Stimulated activated CD4-positive, alpha-beta T cell treated with anti-CD3 and anti-CD28 coated beads, TNF-alpha, amount 100 ng/mL, for 24 hours (primary cell): ENCODE data around the gene TBC1D9B.
"Not testable (repeated sequence)": the region's sequence is repeated elsewhere in the genome, so short reads cannot be mapped to it uniquely, and the experiment has no call there.

ENCODE experiments used
- DNase-seq, 3 experiments: peaks; one replicate each; pipeline ENCODE4 v3.0.0-alpha.2; 2020; ENCODE audit warnings: low read depth in 3 of 3

Gene TBC1D9B

DNA sequence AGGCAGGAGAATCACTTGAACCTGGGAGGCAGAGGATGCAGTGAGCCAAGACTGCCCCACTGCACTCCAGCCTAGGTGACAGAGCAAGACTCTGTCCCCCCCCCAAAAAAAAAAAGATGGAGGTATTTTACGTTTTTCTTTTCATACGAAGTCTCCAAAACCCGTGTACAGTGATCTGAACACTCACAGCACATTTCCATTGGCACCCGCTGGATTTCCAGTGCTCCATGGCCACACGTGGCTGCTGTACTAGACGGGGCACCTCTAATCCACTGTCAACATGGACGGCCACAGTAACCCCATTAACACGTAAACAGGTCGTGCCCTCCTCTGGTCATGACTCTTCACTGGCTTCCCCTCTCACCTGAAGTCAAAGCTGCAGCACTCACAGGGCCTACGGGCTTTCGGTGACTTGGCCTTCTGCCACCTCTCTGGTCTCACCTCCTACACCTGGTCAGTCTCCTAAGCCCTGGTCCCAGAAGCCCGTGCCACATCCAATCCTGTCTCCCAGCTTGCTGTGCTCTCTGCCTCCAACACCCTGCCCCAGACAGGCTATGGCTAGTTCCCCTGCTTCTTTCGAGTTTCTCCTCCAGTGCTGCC, 22.1 kb downstream of the TBC1D9B start:
- DNase-seq: no peak

DNA sequence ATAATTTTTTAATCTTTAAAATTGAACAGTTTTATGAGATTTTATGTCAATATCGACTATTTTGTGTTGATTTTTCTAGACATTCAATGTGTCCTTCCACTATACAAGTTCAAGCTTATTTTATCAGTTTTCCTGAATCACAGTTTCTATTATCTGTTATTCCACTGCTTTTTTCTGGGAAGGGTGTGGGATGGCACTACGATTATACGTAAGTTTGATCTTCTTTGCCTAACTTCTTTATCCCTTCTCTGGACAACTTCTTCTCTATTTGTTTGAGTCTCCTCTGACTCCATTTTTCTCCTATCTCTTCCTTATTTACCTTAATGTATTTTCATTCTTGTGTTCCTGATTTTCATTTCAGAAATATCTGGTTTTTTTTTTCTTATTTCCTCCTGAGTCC, 24.5 kb downstream of the TBC1D9B start:
- no peak for DNase-seq

DNA sequence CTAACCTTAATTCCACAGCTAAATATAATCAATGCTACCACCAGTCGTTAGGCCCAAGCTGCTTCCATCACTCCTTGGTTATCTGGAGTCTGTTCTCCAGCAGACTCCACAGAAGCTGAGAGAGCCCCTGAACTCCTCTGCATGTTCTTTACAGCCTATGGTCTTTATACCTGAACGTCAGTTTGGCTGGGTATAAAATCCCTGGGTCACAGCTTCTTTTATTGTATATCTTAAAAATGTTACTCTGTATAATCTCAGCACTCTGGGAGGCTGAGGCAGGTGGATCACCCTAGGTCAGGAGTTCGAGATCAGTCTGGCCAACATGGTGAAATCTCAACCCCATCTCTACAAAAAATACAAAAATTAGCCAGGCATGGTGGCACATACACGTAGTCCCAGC, 25.4 kb downstream of the TBC1D9B start:
- no peak for DNase-seq

DNA sequence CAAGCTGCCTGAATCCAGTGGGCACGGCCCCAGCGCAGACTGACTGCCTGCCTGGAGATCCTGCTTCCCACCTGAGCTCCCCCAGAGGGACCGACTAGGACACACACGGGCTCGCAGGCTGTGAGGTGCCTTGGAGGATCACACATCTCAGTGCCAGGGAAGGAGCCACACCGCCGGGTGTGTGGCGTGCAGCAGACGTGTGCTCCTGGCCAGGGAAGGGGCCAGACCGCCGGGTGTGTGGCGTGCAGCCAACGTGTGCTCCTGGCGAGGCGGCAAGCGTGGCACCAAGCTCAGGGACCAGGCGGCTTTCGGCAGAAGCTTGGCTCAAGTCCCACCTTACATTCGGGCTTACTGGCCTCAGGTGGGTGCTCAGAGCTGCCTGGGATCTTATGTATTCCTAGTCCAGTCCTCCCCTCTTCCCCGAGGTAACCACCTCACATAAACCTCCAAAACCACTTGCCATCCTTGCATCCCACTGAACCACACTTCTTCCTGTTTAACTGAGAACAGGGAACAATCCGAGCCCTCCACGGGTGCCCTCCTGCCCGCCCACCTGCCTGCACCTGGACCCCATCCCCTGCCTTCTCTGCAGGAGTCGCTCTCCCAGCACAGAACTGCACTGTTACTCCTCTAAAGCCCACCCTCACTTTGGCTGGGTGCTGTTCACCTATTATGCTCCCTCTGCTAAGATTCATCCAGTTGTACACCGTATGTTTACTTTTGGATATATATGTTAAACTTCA, 26.7 kb downstream of the TBC1D9B start:
- no peak for DNase-seq

DNA sequence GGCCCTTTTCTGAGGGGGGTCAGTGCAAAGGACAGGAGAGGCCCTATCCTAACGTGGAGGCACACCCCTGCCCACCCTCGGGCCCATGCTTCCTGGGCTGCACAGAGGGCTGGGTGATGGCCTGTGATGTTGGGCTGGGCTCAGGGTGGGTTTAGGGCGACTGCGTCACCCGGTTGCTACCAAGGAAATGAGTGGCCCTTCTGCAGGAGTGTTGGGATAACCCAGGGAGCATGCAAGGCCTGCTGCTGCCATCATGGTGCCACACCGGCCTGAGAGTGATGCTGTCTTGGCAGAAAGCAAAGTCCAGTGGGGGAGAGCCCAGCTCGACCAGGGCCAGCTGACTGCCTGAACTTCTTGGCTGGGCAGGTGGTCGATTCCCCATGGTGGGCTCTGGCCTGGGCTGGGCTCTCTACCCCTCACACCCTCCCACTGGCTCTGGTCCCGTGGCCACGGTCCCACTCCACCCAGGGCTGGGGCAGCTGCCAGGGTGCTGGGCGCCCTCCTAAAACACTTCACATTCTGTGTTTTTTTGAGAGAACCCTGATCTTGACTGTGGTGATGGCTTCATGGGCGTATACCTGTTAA, 27.5 kb downstream of the TBC1D9B start:
- no peak for DNase-seq

DNA sequence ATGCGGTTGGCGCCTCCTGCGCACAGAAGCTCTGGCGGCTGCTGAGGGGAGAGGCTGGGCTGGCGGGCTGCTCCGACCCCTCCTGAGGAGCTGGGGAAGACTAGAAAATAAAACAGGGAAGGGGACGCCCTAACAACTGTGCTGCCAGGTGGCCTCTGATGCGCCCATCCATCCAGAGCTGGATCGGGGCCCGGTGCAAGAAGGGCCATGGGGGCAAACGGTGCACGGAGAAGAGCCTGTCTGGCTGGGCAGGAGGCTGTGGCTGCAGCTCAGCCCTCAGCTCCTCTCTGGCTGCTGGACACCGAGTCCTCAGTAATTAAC, 28.0 kb downstream of the TBC1D9B start:
- no peak for DNase-seq

DNA sequence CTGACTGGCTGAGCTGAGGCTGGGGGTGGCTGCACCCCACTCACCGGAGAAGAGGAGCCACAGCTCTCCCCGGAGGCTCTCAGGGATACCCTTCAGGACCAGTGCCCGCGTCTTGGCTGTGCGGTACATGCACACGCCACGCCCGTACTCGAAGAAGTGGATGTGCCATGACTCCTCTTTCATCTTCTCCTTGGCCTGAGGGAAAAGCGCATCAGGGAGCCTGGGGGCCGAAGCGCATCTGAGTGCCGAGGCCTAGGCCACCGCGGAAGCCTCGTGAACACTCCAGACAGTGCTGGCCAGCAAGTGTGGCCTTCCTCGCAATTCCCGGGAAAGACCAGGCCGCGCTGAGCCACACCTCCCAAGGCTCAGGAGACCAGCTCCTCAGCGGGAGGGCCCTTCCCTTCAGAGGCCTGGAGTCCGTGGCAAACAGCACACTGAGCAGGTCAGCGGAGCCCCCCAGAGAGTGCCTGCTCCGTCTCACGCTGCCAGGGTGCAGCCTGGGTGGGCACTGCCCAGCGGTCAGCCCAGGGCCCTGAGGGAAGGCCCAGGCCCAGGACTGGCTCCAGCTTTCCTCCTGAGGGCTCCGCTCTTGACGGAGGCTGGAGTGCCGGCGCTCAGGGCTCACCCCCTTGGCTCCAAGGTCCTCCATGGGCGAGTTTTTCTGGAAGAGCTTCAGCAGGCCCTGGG, 28.6 kb downstream of the TBC1D9B start:
- DNase-seq: no peak

DNA sequence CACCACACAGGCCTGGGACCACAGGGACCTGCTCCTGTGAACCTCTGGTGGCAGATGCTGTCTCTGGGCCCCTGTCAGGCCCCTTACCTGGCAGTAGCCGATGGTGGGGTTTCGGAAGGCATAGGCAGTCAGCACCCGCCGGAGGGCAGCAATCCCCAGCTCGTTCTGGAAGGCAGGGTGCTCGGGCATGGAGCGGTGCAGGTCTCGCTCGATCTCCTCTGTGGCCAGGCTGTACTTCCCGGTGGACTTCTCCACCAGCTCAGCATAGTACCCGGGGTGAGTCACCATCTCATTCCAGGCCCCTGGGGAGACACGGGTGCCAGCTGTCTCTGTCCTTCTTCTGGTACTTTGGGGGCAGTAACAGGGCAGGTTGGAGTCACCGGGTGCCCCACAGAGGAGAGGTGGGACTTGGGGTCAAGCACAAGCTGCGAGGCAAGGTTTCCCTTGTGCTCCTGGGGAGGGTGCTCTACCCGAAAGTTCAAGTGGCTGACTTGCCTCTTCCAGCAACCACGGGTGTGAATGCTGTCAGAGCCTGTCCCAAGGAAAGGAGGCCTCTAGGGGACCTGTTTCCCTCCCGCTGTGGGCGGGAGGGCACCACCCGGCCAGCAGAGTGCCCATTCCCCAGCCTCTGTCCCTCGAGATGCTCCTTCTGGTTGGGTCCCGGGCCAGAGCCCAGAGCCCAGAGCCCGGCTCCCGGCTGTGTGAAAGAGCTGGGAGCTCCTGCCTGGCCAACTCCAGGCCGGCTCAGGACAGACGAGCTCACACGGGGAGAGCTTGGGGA, 29.3 kb downstream of the TBC1D9B start:
- DNase-seq: no peak

DNA sequence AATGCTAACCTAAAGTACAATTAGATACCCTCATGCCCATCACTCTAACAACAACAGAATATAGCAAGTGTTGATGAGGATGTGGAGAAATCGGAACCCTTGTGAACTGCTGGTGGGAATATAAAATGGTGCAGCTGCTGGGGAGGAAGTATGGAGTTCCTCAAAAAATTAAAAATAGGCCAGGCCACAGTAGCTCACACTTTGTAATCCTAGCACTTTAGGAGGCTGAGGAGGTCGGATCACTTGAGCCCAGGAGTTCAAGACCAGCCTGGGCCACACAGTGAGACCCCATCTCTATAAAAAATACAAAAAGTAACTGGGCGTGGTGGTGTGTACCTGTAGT, 31.1 kb downstream of the TBC1D9B start:
- no peak for DNase-seq

DNA sequence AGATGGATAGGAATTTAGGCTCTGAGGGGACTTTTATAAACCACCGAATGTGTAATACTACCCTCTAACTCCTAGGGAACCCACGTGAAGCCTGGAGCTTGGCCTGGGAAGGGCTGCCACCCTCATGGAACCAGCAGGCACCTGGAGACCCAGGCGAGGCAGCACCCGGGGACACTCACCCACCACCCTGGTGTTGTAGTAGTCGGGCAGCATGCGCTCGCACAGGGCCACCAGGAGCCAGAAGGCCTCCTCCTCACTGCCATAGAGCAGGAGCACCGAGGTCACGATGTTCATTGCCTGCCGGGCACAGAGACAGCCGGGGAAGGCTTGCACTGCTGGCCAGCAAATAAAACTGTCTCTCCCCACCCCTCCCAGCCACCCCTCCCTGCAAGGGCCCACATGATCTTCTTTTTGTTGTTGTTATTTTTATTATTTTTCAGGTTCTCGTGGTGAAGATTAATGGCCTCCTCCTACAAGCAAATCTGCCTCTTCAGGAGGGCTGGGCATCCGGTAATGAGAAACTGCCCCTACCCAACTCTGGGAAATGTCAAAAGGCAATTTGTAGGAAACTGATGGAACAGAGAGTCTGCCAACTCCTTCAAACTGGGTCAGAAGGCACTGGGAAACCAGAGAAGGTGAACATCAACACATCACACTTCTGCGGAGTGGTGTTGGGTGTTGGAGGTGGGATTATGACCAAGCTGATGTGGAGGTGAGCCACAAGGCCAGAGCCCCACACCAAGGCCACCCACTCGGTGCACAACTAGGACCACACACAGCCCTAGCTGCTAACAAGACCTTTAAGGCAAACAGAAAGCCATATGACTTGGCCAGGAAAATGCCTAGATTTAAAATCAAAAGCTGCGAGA, 31.7 kb downstream of the TBC1D9B start:
- no peak for DNase-seq

DNA sequence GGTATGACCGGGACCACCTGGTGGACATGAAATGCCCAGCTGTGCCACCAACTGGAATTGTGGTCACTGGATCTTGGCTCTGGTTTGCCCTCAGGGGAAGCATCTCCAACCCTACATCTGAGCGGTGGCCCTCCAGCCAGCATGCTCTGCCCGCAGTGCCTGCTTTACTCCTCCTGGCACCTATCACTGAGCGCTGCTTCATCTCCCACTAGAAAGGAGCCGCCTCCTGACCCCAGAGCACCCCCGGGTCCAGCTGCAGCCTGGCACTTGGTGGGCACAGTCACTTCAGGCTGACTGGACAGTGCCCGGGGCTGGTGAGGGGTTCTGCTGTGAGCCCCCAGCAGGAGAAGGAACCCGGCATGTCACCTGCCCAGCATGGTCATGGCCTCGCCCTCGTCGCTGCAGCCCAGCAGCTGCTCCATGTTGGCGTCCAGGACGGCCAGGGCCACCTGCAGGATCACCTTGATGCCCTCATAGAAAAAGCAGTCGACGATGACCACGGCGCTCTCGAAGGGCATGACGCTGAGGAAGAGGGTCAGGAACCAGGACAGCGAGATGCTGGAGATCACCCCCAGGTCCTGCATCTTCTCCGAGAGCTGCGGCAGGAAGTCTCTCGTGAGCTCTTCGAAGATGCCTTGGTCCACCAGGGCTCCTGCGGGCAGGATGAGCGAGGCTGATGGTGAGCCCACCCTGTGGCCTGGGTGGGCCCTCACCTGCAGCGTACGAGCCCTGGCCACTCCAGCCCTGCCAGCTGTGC, 33.0 kb downstream of the TBC1D9B start:
- DNase-seq: no peak

DNA sequence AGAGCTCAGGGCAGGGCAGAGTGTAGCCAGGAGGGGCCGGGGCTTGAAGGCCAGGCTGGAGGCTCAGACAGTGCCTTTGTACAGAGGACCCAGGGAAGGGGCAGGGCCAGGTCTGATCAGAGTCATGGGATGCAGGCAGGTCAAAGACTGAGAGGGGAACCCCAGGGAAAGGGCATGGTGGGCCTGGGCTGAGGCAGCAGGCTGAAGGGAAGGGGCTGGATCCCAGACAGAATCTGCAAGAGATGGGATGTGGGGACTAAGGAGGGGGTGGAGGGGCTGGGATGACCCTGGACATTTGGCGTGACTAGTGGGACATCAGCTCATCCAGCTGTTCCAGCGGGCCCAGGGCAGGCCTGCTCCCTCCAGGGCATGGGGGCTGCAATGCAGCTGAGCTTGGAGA, 33.6 kb downstream of the TBC1D9B start:
- no peak for DNase-seq

DNA sequence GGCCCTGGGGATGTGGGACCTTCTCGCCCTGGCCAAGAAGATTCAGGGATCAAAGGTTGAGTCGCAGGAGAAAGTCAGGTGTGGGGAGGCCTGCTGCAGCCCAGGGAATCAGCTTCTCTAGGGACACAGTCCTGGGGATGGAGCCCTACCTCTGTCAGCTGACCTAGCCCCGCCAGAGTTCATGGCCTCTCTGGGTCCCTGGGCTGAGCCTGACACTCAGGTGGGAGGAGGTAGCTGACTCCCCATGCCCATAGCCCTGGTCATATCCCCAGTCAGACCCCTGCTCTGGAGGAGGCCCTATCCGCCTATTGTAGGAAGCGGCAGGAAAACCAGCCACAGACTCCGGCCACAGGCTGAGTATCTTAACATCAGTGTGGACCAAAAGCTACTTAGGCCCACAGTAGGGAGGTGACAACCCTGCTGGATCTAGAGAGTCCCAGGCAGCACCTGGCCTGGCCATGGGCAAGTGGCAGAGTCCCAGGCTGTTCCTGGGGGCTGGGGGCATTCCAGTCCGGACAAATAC, 34.0 kb downstream of the TBC1D9B start:
- DNase-seq: no peak

DNA sequence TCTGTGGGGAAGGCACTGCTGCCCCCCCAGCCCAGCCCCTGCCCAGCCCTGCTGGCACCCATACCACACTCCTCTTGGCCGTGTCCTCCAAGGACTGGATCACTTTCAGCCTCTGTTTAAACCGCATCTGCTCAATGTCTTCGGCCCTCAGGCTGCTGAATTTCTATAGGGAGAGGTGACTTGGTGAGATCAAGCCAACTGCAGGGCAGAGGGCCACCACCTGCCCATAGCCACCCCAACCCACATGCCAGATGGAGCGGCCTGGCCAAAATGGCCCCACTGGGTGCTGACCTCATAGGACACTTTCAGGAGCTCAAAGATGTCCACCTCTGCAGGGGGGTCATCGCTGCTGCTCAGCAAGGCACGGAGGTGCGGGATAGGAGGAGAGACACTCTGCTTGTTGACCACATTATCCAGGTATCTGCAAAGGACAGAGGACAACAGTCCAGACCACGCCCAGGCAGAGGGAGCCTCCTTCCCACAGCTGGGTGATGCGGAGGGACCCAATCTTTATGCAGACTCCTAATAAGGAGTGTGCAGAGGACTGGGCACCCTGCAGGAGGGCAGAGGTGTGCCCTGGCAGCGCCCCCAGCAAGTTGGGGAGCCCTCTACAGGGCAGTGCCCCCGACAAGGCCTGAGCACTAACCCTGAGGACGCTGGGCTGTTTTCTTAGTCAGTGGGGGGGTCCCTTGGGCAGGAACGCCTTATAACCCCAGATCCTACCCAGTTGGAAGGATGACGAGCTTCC, 34.7 kb downstream of the TBC1D9B start:
- DNase-seq: no peak

DNA sequence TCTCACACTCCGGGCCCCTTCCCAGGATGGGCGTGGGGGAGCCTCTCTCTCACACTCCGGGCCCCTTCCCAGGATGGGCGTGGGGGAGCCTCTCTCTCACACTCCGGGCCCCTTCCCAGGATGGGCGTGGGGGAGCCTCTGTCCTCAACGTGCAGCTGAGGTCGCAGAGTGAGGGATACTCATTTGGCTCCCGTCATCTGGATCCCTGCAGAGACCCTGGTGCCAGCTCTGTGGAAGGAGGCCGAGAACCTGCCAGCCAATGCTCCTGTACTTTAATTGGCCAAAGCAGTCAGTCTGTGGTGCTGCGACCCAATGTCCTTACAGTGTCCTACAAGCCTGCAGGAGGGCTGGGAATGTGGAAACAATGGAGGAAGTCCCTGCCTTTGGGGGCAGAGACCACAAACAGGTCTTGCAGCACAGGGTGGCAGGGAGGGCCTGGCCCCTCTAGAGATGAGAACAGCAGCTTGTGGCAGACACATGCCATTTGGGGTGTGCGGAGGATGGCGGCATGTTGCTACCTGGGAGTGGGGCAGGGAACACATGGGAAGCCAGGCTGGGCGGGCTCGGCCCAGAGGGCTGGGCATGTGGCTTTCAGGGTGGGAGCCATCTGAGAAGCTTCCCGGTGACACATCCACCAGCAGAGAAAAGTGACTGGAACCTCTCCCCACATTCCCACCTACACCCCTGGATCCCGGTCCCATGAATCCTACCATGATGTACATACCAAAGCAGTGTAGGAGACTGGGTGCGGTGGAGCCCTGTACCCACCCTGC, 35.5 kb downstream of the TBC1D9B start:
- DNase-seq: no peak

DNA sequence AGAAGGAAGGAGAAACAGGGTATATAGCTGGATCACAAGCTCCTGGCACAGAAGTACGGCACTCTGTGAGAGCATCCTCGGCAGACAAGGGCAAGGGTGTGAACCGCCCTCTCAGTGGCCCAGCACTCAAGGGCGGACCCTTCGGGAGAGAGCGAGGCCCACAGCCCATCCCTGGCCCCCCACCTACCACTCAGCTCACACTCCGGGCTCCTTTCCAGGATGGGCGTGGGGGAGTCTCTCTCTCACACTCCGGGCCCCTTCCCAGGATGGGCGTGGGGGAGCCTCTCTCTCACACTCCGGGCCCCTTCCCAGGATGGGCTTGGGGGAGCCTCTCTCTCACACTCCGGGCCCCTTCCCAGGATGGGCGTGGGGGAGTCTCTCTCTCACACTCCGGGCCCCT, 36.2 kb downstream of the TBC1D9B start:
- DNase-seq: not testable (repeated sequence)

DNA sequence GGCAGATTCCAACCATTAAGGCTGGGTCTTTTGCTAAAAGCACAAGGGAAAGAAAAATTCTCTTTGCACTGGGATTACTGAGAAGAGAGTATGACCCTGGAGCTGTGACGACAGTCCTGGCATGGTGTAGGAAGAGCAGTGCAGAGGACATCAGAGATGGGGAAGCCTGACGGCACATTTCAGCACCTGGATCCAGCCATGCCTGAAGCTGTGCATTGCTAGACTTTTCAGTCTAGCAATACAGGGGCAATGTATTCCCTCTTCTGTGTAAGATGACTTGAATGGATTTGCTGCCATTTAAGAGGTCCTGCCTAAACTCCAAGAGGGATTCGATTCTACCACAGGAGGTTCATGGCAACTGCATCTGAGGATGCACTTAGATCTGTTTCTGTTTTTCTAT, 36.7 kb downstream of the TBC1D9B start:
- DNase-seq: no peak

DNA sequence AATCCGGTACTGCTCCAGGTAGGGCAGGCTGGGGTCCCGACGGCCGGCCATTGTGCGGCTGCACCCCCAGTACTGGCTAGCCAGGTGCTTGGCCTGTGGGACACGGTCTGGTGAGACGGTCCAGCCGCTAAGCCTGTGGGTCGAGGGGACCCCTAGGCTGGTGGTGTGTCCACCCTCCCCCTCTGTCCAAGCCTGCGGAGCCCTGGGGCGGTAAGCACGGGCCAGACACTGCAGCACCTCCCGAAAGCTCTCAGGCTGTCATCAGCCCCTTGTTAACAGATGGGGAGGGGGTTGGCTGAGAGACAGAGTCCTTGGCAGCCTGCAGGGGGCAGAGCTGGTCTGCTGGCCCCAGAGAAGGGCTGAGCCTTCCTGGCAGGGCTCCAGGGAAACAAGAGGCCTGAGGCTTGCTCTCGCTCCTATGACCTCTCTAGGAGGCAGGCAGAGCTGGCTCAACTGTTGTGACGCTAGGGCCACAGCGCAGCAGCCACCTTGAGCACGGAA, 37.2 kb downstream of the TBC1D9B start:
- no peak for DNase-seq
